DMS53 treated with DMSO at 0.1 percent for 48 hours (cell line): Measurements from ENCODE around the gene UNG.
"Not testable (repeated sequence)": the region's sequence is repeated elsewhere in the genome, so short reads cannot be mapped to it uniquely, and the experiment has no call there.

Experiments used
- DNase-seq: peaks from one replicate; lab custom pipeline; 2025; ENCODE audit not compliant: unreplicated experiment; lab: John Stamatoyannopoulos, UW

Gene UNG

GRCh38 chr12:109097435-109098182 is at the start of gene UNG:
Gene UNG (plus strand): TSS chr12:109097597. CDS start chr12:109097680, 83 bp downstream.
- peak; percentile 95 for DNase-seq

DNA sequence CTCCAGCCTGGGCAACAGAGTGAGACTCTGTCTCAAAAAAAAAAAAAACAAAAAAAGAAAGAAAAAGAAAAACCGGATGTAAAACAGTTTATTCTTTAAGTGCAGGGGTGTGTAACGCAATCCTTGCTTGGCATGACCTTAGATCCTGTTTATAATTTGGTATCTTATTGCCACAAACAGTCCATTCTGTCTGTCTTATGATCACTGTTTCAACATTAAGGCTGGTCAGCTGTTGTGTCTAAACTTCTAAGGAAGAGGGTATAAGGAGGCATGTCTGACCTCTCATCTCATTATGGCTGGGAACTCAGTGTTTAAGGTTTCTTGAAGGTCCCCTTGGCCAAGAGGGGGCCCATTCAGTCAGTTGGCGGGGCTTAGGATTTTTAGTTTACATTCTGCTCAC is 48.7 kb upstream of the UNG start:
- DNase-seq: not testable (repeated sequence)

- not testable (repeated sequence) for DNase-seq
These were observed 47.6 kb upstream of the UNG start for GRCh38 chr12:109049794-109050193.

GRCh38 chr12:109052097-109052413 is 45.3 kb upstream of the UNG start:
- DNase-seq: no peak

DNA sequence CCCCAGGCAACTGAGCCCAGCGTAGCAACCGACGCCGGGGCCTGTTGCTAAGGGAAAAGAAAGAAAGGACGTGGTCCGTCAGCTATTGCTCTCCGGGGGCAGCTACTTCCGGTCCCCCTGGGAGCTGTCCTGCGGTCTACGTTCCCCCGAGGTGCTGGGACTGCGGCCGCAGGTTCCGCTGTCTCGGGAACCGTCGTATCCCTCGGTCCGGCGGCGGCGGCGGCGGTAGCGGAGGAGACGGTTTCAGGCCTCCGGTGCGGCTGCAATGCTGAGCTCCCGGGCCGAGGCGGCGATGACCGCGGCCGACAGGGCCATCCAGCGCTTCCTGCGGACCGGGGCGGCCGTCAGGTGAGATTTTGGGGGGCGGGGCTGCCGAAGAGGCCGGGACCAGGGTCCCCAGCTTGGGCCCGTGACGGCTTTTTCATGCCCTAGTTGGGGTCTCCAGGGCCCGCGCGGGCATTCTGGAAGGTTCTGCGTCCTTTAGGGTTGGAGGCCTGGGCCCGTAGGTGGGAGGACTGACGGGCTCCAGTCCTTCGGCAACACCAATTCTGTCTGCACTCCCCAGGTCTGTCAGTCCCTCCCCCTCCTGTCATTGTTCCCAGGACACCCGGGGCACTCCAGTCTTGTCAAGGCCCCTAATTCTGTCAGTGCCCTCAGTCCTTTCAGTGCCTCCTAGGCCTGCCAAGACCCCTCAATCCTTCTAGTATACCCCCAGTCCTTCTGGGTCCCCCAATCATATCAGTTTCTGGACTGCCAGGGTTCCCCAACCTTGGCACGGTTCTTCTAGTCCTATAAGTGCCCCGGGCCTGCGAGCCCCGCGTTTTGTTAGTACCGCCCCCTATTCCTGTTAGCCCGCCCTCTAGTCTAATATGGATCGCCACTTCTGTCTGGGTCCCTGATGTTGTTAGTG is 44.7 kb upstream of the UNG start, which contains the start of gene USP30:
TSS of gene USP30 (plus strand) at position 163 of the 910 bp plus-strand sequence. CDS start at position 266, 103 bp downstream.
- peak; percentile 77 for DNase-seq

GRCh38 chr12:109053382-109054123 is 43.8 kb upstream of the UNG start:
- no peak for DNase-seq

DNA sequence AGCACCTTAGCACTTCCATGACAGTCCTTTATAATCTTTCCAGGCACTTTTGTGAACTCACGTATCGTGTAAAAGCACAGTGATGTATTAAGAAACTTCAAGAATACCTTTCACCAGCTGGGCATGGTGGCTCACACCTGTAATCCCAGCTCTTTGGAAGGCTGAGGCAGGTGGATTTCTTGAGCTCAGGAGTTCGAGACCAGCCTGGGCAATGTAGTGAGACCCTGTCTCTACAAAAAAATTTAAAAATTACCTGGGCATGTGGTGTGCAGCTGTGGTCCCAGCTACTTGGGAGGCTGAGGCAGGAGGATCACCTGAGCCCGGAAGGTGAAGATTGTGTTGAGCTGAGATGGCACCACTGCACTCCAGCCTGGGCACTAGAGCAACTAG is 43.3 kb upstream of the UNG start:
- not testable (repeated sequence) for DNase-seq

DNA sequence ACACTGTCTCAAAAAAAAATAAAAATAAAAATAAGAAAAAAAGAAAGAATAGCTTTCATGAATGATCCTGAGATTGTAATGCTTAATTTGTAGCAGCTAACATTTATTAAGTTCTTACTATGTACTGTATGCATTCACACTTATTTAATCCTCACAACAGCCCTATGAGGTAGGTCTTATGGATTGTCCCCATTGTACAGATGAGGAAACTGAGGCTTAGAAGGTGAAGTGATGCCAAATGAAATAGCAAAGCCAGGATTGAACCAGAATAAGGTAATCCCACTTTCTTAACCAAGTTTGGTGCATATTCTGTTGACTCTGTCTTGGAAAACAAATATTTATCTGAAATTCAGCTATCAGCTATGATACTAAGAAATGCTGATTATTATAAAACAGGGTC is 42.9 kb upstream of the UNG start:
- DNase-seq: no peak

- no peak for DNase-seq
These were observed 40.5 kb upstream of the UNG start for GRCh38 chr12:109056891-109057290.

DNA sequence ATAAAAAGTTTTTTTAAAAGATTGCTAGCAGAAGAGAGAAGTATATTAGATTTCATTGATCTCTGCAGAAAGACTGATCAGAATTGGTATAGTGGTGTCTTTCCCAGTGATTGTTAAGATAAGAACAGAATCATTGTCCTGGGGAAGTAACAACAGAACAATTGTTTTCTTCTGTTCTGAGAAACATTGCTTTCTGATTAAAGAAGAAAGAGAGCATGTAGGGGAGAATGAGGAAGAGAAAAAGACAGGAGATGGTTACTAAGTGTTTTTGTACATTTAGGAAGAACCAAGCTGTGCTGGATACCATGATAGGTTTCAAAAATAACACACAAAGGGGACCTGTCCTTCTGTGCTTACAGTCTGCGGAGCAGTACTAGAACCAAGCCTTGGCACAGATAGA is 40.0 kb upstream of the UNG start:
- no peak for DNase-seq

DNA sequence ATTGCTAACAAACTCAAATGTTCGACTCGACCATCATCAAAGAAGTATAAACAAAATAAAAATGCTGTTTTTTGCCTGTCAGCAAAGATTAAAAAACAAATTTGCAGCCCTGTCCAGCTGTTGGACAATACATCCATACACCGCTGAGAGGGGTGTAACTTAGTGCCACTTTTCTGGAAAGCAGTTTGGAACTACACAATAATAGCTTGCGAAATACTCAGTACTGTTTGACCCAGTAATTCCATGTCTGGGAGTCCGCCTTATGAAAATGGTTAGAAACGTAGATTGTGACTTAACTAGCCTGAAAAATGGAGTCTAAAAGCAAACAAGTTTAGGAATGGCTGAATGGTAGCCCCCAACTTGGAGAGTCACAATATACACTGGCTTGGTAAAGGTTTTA is 38.6 kb upstream of the UNG start:
- no peak for DNase-seq

DNA sequence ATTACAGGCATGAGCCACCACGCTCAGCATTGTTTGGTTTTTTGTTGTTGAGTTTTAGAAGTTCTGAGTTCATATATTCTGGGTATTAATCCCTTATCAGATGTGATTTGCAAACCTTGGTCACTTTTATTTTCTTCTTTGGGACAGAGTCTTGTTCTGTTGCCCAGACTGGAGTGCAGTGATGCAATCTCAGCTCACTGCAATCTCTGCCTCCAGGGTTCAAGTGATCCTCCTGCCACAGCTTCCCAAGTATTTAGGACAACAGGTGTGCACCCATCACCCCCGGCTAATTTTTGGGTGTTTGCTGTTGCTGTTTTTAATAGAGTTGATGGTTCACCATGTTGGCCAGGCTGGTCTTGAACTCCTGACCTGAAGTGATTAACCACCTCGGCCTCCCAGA is 33.3 kb upstream of the UNG start:
- no peak for DNase-seq

DNA sequence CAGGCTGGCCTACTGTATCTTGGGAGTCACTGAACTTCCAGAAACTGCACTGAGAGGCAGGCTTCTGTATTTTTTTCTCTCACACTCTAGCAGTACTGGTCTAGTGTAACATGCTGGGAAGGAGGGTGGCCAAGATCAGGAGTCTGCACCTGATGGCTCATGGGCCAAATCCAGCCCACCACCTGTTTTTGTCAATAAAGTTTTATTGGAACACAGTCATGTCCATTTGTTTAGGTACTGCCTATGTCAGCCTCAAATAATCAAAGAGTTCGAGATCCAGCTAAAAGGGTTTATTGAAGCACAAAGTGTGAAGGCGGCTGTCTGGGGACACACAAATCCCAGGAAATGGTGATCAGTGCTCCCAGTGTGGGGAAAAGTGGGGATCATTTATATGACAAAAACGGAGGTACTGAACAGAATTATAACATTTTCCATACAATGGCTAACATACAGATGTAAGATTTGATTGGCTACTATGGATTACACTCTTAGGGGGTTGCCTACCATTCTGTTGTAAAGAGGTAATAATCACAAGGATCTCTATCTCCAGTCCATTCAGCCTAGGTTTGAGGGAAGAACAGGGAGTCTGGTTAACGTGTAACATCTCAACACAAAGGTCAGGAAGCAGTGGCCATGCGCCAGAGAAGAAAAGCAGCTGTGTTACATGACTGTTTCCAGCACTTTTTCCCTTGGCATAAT is 32.1 kb upstream of the UNG start:
- peak; percentile 44 for DNase-seq

GRCh38 chr12:109065853-109066193 is 31.6 kb upstream of the UNG start:
- DNase-seq: no peak

DNA sequence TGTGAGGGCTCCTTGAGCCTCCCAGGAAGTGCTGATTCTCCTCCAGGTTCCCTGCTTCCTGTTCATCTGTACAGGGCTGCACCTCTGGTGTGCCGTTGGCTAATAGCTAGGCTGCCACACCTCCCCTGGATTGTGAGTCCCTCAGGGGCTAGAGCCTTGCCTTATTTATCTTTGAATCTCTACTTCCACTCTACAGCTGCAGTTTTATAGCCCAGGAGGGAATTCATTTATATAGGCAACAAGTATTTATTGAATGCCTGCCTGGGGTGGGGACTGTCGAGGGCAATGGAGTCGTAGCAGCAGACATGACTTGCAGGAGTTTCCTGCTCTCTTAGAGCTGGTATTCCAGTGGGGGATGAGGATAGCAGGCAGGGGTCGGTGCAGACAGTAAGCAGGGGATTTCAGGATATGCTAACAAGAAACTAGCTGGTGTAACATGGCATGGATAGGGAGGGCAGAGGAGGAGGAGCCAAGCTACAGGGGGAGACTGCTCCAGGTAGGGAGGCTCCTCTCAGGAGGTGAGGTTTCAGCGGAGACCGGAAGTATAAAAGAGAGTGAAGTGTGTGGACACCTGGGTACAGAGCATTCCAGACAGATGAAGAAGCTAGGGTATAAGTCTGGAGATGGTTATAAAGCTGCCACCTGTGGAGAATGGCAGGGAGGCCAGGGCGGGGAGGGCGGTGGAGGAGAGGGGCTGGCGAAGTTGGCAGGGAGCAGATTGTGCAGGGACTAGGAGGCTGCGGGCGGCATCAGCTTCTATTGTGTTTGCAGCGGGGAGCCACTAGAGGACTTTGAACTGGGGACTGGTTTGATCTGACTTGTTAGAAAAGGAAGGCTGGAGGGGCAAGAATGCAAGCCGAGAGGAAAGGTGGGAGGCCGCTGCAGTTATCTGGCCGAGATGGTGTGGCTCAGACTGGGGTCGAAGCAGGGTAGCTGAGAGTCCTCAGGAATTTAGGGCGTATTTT is 27.8 kb upstream of the UNG start:
- no peak for DNase-seq

DNA sequence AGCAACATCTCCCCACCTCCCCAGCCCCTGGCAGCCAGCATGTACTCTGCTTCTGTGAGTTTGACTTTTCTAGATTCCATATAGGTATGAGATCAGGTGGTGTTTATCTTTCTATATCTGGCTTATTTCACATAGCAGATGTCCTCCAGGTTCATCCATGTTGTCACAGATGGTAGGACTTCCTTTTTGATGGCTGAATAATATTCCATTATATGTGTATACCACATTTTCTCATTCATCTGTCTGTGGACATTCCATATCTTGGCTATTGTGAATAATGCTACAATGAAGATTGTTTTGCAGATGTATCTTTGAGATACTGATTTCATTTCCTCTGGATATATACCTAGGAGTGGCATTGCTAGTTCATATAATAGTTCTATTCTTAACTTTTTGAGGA is 22.5 kb upstream of the UNG start:
- DNase-seq: no peak

DNA sequence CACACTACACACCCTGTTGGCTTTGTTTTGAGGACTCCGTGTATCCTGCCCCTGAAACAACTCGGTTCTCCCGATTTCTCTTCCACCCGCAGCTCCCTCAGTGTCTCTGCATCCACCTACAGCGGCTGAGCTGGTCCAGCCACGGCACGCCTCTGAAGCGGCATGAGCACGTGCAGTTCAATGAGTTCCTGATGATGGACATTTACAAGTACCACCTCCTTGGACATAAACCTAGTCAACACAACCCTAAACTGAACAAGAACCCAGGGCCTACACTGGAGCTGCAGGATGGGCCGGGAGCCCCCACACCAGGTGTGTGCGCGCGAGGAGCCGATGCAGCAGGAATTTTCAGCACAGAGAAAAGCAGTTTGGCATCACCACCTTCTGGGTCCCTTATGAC is 14.6 kb upstream of the UNG start:
- DNase-seq: no peak

DNA sequence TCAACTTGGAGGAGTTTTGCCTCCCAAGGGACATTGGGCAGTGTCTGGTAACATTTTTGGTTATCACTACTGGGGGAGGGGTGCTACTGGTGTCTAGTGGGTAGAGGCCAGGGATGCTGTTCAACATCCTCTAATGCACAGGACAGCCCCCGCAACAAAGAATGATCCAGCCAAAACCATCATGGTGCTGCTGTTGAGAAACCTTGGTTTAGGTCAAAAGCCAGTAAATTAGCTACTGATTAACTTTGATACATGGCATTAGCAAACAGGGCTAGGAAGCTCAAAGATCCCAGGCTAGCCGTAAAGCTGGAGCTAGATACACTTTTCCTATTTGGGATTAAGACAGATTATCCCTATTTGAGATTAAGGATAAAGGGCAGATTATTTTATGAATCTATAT is 13.0 kb upstream of the UNG start:
- no peak for DNase-seq

DNA sequence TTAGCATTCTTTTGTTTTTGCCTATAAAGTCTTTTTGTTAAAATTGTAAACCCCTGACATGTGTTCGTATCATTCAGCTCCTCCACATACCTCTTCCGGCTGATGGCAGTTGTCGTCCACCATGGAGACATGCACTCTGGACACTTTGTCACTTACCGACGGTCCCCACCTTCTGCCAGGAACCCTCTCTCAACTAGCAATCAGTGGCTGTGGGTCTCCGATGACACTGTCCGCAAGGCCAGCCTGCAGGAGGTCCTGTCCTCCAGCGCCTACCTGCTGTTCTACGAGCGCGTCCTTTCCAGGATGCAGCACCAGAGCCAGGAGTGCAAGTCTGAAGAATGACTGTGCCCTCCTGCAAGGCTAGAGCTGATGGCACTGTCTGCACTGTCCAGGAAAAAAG is 11.8 kb upstream of the UNG start:
- DNase-seq: no peak

DNA sequence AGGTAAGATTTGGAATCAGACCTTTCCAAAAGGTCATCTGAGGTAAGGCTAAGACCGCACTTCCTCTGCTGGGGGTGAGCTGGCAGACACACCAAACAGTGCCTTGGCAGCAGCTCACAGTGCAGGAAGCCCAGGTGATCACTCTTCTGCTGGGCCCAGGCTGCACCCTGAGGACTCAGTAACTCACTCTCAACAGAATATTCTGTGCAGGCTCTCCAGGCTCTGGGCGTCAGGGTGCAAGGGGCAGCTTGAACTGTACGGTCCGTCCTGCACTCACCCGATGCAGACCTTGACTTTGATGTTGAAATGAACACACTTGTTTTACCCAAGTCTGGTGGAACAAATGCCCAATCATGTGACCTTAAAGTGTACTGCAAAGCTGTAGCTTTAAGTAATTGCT is 10.1 kb upstream of the UNG start:
- DNase-seq: no peak
